SJSA1 (cell line): ENCODE results near the gene GNG12. TPM values are rescaled to one million over a fixed set of nuclear protein-coding genes. Genes with fewer than 3 reads are reported as not detected.
"Not testable (repeated sequence)": the region's sequence is repeated elsewhere in the genome, so short reads cannot be mapped to it uniquely, and the experiment has no call there.

ENCODE experiments used
- DNase-seq, 2 experiments: peaks; one replicate each; pipeline ENCODE4 v3.0.0-alpha.2; 2015 to 2020; ENCODE audit warnings: low spot score in 2 of 2, low read depth in 1 of 2
- H3K27ac ChIP-seq: fragments of 250-450 bp; sonication (Bioruptor Pico); 2 replicates; pipeline ENCODE4 v1.5.1; 2020; ENCODE audit warnings: mild to moderate bottlenecking, moderate library complexity
- H3K27me3 ChIP-seq: fragments of 250-450 bp; sonication (Bioruptor Pico); replicated peaks from 2 replicates; pipeline ENCODE4 v1.5.1; 2020; ENCODE audit warnings: mild to moderate bottlenecking, moderate library complexity
- H3K36me3 ChIP-seq: fragments of 250-450 bp; sonication (Bioruptor Pico); 2 replicates; pipeline ENCODE4 v1.5.1; 2020; ENCODE audit warnings: mild to moderate bottlenecking
- H3K4me1 ChIP-seq: fragments of 250-450 bp; sonication (Bioruptor Pico); replicated peaks from 2 replicates; pipeline ENCODE4 v1.6.1; 2021; ENCODE audit warnings: mild to moderate bottlenecking
- H3K4me3 ChIP-seq: fragments of 250-450 bp; sonication (Bioruptor Pico); 2 replicates; pipeline ENCODE4 v1.5.1; 2020; ENCODE audit warnings: mild to moderate bottlenecking
- H3K9me3 ChIP-seq: fragments of 250-450 bp; sonication (Bioruptor Pico); replicated peaks from 2 replicates; pipeline ENCODE4 v1.5.1; 2020; ENCODE audit warnings: mild to moderate bottlenecking
- total RNA-seq: library from RNA; depleted of rRNA; stranded (reverse); fragments of >200 nt; shearing (Covaris generic); gene quantifications from 2 replicates; pipeline ENCODE4 v1.2.3, GENCODE V29; 2014

GNG12 gene
- total RNA-seq, 1 experiment from 2014 or later = 330 TPM

GRCh38 chr1:67730312-67730711, 103.0 kb downstream of the GNG12 start:
- not testable (repeated sequence) for H3K9me3 ChIP-seq, H3K27me3 ChIP-seq, H3K4me3 ChIP-seq, DNase-seq, H3K27ac ChIP-seq
- Histone ChIP-seq H3K4me1 (peaks cover 52% of the 10 kb centered on the region), H3K36me3 (peaks cover 23% of the 10 kb centered on the region)

- Histone ChIP-seq H3K27ac (no peak overlapping the region), H3K27me3 (no peaks in the 10 kb centered on the region), H3K4me1 (peaks cover 52% of the 10 kb centered on the region), H3K36me3 (peaks cover 26% of the 10 kb centered on the region), H3K9me3 (no peaks in the 10 kb centered on the region), H3K4me3 (no peak overlapping the region)
- no peak for DNase-seq
These were observed 103.4 kb downstream of the GNG12 start for GRCh38 chr1:67729872-67730271.

GRCh38 chr1:67726224-67726623, 107.0 kb downstream of the GNG12 start:
- Histone ChIP-seq H3K27ac (peak overlapping the region; percentile 37; the same call in 1 of the 2 replicates), H3K4me1 (peaks cover 56% of the 10 kb centered on the region), H3K27me3 (no peaks in the 10 kb centered on the region)

GRCh38 chr1:67724928-67725560, 108.2 kb downstream of the GNG12 start:
- Histone ChIP-seq H3K4me1 (peaks cover 56% of the 10 kb centered on the region), H3K9me3 (no peaks in the 10 kb centered on the region), H3K27ac (peak overlapping the region; percentile 43), H3K4me3 (no peak overlapping the region), H3K27me3 (no peaks in the 10 kb centered on the region), H3K36me3 (peaks cover 28% of the 10 kb centered on the region)
- DNase-seq = peak; percentile 67 to 71

More at GRCh38 chr1:67726224-67726623, 107.0 kb downstream of the GNG12 start:
- H3K9me3 ChIP-seq = no peaks in the 10 kb centered on the region
- H3K36me3 ChIP-seq = peaks cover 28% of the 10 kb centered on the region
- no peak for DNase-seq
- no peak overlapping the region for H3K4me3 ChIP-seq

- Histone ChIP-seq H3K4me1 (peaks cover 56% of the 10 kb centered on the region), H3K9me3 (no peaks in the 10 kb centered on the region), H3K27ac (no peak overlapping the region), H3K4me3 (no peak overlapping the region), H3K36me3 (peaks cover 26% of the 10 kb centered on the region), H3K27me3 (no peaks in the 10 kb centered on the region)
- DNase-seq = no peak
These were observed 109.6 kb downstream of the GNG12 start for GRCh38 chr1:67723620-67724019.

GRCh38 chr1:67723126-67723525, 110.1 kb downstream of the GNG12 start:
- H3K4me1 ChIP-seq = peaks cover 56% of the 10 kb centered on the region
- H3K36me3 ChIP-seq = peaks cover 26% of the 10 kb centered on the region
- no peaks in the 10 kb centered on the region for H3K9me3 ChIP-seq
- DNase-seq = no peak
- H3K4me3 ChIP-seq = no peak overlapping the region
- H3K27ac ChIP-seq = no peak overlapping the region
- no peaks in the 10 kb centered on the region for H3K27me3 ChIP-seq

- Histone ChIP-seq H3K4me1 (peaks cover 62% of the 10 kb centered on the region), H3K9me3 (no peaks in the 10 kb centered on the region), H3K27me3 (no peaks in the 10 kb centered on the region), H3K4me3 (no peak overlapping the region), H3K36me3 (peaks cover 31% of the 10 kb centered on the region), H3K27ac (no peak overlapping the region)
- no peak for DNase-seq
These were observed 110.8 kb downstream of the GNG12 start for GRCh38 chr1:67722292-67722944.

- Histone ChIP-seq H3K27me3 (no peaks in the 10 kb centered on the region), H3K27ac (no peak overlapping the region), H3K4me3 (no peak overlapping the region)
These were observed 111.5 kb downstream of the GNG12 start for GRCh38 chr1:67721650-67722291.

GRCh38 chr1:67721112-67721511, 112.2 kb downstream of the GNG12 start:
- no peak overlapping the region for H3K27ac ChIP-seq
- no peak for DNase-seq
- H3K9me3 ChIP-seq = no peaks in the 10 kb centered on the region
- no peaks in the 10 kb centered on the region for H3K27me3 ChIP-seq
- H3K4me3 ChIP-seq = no peak overlapping the region
- peaks cover 27% of the 10 kb centered on the region for H3K36me3 ChIP-seq
- peaks cover 51% of the 10 kb centered on the region for H3K4me1 ChIP-seq

More at GRCh38 chr1:67721650-67722291, 111.5 kb downstream of the GNG12 start:
- Histone ChIP-seq H3K36me3 (peaks cover 28% of the 10 kb centered on the region), H3K9me3 (no peaks in the 10 kb centered on the region), H3K4me1 (peaks cover 58% of the 10 kb centered on the region)
- no peak for DNase-seq

GRCh38 chr1:67719329-67720196, 113.7 kb downstream of the GNG12 start:
- no peak for DNase-seq
- H3K9me3 ChIP-seq = no peaks in the 10 kb centered on the region
- no peak overlapping the region for H3K4me3 ChIP-seq
- H3K4me1 ChIP-seq = peaks cover 38% of the 10 kb centered on the region
- peaks cover 20% of the 10 kb centered on the region for H3K36me3 ChIP-seq
- no peak overlapping the region for H3K27ac ChIP-seq
- H3K27me3 ChIP-seq = no peaks in the 10 kb centered on the region

GRCh38 chr1:67717876-67718275, 115.4 kb downstream of the GNG12 start:
- H3K27ac ChIP-seq = no peak overlapping the region

GRCh38 chr1:67716800-67717199, 116.5 kb downstream of the GNG12 start:
- H3K4me3 ChIP-seq = no peak overlapping the region
- DNase-seq = no peak
- H3K9me3 ChIP-seq = no peaks in the 10 kb centered on the region
- peaks cover 16% of the 10 kb centered on the region for H3K36me3 ChIP-seq
- no peak overlapping the region for H3K27ac ChIP-seq
- H3K27me3 ChIP-seq = no peaks in the 10 kb centered on the region
- peaks cover 37% of the 10 kb centered on the region for H3K4me1 ChIP-seq

More at GRCh38 chr1:67717876-67718275, 115.4 kb downstream of the GNG12 start:
- Histone ChIP-seq H3K9me3 (no peaks in the 10 kb centered on the region), H3K4me1 (peaks cover 38% of the 10 kb centered on the region), H3K36me3 (peaks cover 16% of the 10 kb centered on the region), H3K4me3 (no peak overlapping the region), H3K27me3 (no peaks in the 10 kb centered on the region)
- no peak for DNase-seq

- H3K27me3 ChIP-seq = no peaks in the 10 kb centered on the region
- H3K27ac ChIP-seq = no peak overlapping the region
- DNase-seq = no peak
- no peak overlapping the region for H3K4me3 ChIP-seq
- peaks cover 16% of the 10 kb centered on the region for H3K36me3 ChIP-seq
- H3K4me1 ChIP-seq = peaks cover 38% of the 10 kb centered on the region
- H3K9me3 ChIP-seq = no peaks in the 10 kb centered on the region
These were observed 117.4 kb downstream of the GNG12 start for GRCh38 chr1:67715819-67716218.
